GM12878 (cell line): ENCODE results near the gene DUSP7. TPM values are rescaled to one million over a fixed set of nuclear protein-coding genes. Genes with fewer than 3 reads are reported as not detected.

Source experiments
- ATAC-seq: fragments of 200-7000 bp; cut with Tn5 transposase; 3 replicates; pipeline ENCODE4 v1.9.1; 2020; ENCODE audit warnings: mild to moderate bottlenecking, moderate library complexity
- BruUV-seq: library from RNA; stranded (reverse); fragments of 400-500 nt; replicated peaks from 2 replicates; lab custom pipeline; 2021; lab: Mats Ljungman, UMichigan
- CTCF ChIA-PET: fragments of 300-600 bp; sonication (Branson Sonifier 250); formaldehyde crosslinking; extraction: SDS; loops from one replicate; lab custom pipeline; 2021; ENCODE audit warnings: inconsistent platforms; lab: Yijun Ruan, JAX
- POLR2A ChIA-PET: fragments of 350-600 bp; formaldehyde crosslinking; extraction: SDS; loops from one replicate; lab custom pipeline; 2021; ENCODE audit warnings: inconsistent platforms; lab: Charles Lee
- RAD21 ChIA-PET: fragments of 300-600 bp; sonication (Branson Sonifier 250); formaldehyde crosslinking; loops from one replicate; lab custom pipeline; 2023; ENCODE audit warnings: antibody characterized with exemption; ENCODE audit not compliant: unreplicated experiment; lab: Charles Lee
- SMC1A ChIA-PET: fragments of 300-600 bp; sonication (Branson Sonifier 250); formaldehyde crosslinking; loops from one replicate; lab custom pipeline; 2023; ENCODE audit not compliant: unreplicated experiment, uncharacterized antibody; lab: Charles Lee
- DNase-seq: peaks from one replicate; pipeline ENCODE4 v3.0.0-alpha.2; 2011; ENCODE audit warnings: low read depth, low spot score
- FAIRE-seq: peaks from 3 replicates; lab custom pipeline; 2011; peaks lifted over from hg19 to GRCh38; lab: Jason Lieb, UNC
- H2AFZ ChIP-seq: 2 replicates; pipeline ENCODE4 v1.6.0; 2011; ENCODE audit warnings: low read depth, low read length, control low read depth; ENCODE audit not compliant: control insufficient read depth
- H3K27ac ChIP-seq: 2 replicates; pipeline ENCODE4 v1.5.1; 2011; ENCODE audit warnings: control low read depth; ENCODE audit not compliant: control insufficient read depth, insufficient read depth
- H3K27me3 ChIP-seq, 2 experiments: replicated peaks in 1 of 2; 2 replicates each; pipeline versions ENCODE4 v1.6.0 to v1.6.1; 2011; ENCODE audit warnings: low read length in 1 of 2; ENCODE audit not compliant: control insufficient read depth in 2 of 2, insufficient read depth in 2 of 2
- H3K36me3 ChIP-seq, 2 experiments: 2 replicates each; pipeline ENCODE4 v1.5.1; 2011; ENCODE audit warnings: low read length in 1 of 2; ENCODE audit not compliant: control insufficient read depth in 2 of 2, insufficient read depth in 2 of 2
- H3K4me1 ChIP-seq: 2 replicates; pipeline ENCODE4 v1.6.1; 2011; ENCODE audit warnings: mild to moderate bottlenecking, low read length, moderate library complexity, mixed read lengths; ENCODE audit not compliant: control insufficient read depth, insufficient read depth
- H3K4me2 ChIP-seq: 2 replicates; pipeline ENCODE4 v1.6.0; 2011; ENCODE audit warnings: control low read depth; ENCODE audit not compliant: control insufficient read depth, insufficient read depth
- H3K4me3 ChIP-seq: fragments of 200-600 bp; sonication (generic); 2 replicates; pipeline ENCODE4 v1.5.1; 2016
- H3K79me2 ChIP-seq: 2 replicates; pipeline ENCODE4 v1.6.0; 2011; ENCODE audit warnings: low read length; ENCODE audit not compliant: control insufficient read depth, insufficient read depth
- H3K9ac ChIP-seq: 2 replicates; pipeline ENCODE4 v1.8.0; 2011; ENCODE audit warnings: low read length, control low read depth, mixed read lengths; ENCODE audit not compliant: control insufficient read depth, insufficient read depth
- H3K9me3 ChIP-seq: replicated peaks from 3 replicates; pipeline ENCODE4 v1.5.1; 2011; ENCODE audit warnings: mild to moderate bottlenecking, low read length; ENCODE audit not compliant: control insufficient read depth, insufficient read depth
- H4K20me1 ChIP-seq: 2 replicates; pipeline ENCODE4 v1.6.0; 2011; ENCODE audit not compliant: control insufficient read depth, insufficient read depth
- IKZF2 ChIP-seq, 2 experiments: fragments of 450-650 bp; IDR thresholded peaks; 2 replicates each; pipeline ENCODE4 v1.6.1; 2017; ENCODE audit warnings: mild to moderate bottlenecking in 2 of 2, moderate library complexity in 2 of 2
- MAX ChIP-seq: IDR thresholded peaks from 2 replicates; pipeline ENCODE4 v1.6.1; 2012; ENCODE audit warnings: low read depth, low read length, improper control_type of control experiment
- NBN ChIP-seq: fragments of 450-650 bp; IDR thresholded peaks from 2 replicates; pipeline ENCODE4 v1.6.1; 2016
- SMAD1 ChIP-seq: fragments of 450-650 bp; IDR thresholded peaks from 2 replicates; pipeline ENCODE4 v1.6.1; 2018; ENCODE audit warnings: mild to moderate bottlenecking, low read depth; ENCODE audit not compliant: partially characterized antibody
- ZBTB11 ChIP-seq: fragments of 450-650 bp; formaldehyde crosslinking; IDR thresholded peaks from 2 replicates; pipeline ENCODE4 v1.5.0; 2022; ENCODE audit warnings: mild to moderate bottlenecking, missing genetic modification characterization
- WGBS: methylation state at CpG from one replicate; pipeline ENCODE4 v1.1.6; 2016; ENCODE audit warnings: low lambda C conversion rate; ENCODE audit not compliant: insufficient replicate concordance, insufficient coverage; ENCODE audit errors: missing lambda C conversion rate; 5-methylcytosine and 5-hydroxymethylcytosine counted together
- in situ Hi-C: fragments of 300-500 bp; cut with MboI; formaldehyde crosslinking; loops from 9 replicates; pipeline ENCODE4 v1.14.3; 2018; ENCODE audit warnings: mixed read lengths
- intact Hi-C: fragments of 100-400 bp; cut with micrococcal nuclease; formaldehyde crosslinking; loops from one replicate; pipeline ENCODE4 v1.14.2; 2022; ENCODE audit not compliant: unreplicated experiment
- polyA plus RNA-seq, 11 experiments: library from polyadenylated mRNA; depleted of rRNA in 4 of 11; unstranded in 6 of 11; stranded (reverse) in 5 of 11; fragments of >200 nt; fragmentation: Nextera tagmentation in 4 of 11; fragmentation: Illumina TruSeq in 1 of 11; extraction: Ambion mirVana in 4 of 11; extraction: Trizol in 1 of 11; gene quantifications; 1 replicate in 1 of 11; 2 replicates in 10 of 11; pipeline versions ENCODE4 v1.2.1 to v1.2.3, GENCODE V29; 2011 to 2016; ENCODE audit warnings: inconsistent platforms in 2 of 11, missing spikeins in 2 of 11, low read depth in 1 of 11
- total RNA-seq, 4 experiments: library from RNA; depleted of rRNA in 3 of 4; stranded (reverse); fragments of >200 nt in 3 of 4; fragmentation: Illumina TruSeq in 1 of 4; extraction: Trizol in 1 of 4; gene quantifications; 2 replicates each; pipeline versions ENCODE4 v1.2.1 to v1.2.3, GENCODE V29; 2013 to 2021

DUSP7 gene
- total and polyA plus RNA-seq, 10 of the 15 experiments (the other 5 are each of a cell fraction or from before 2014, with no cell fraction given): 0.73 to 17.0 (median 7.9) TPM

- intact Hi-C loops (no loop called here), in situ Hi-C loops (loop anchor here (5.0 kb wide), 1 partner anchor 142 kb away; no protein-coding TSS in a partner anchor)
- H3K4me1 ChIP-seq: peaks cover 5% of the 10 kb centered on the region; the same call in 1 of the 2 replicates
- H3K27me3 ChIP-seq: no peaks in the 10 kb centered on the region; a peak in 2 of 4 replicates
- ATAC-seq: no peak
- no peak overlapping the region for H3K9ac ChIP-seq
- ChIA-PET POLR2A (interaction anchor here (1.2 kb wide), 1 partner anchor 58 kb away, joined by 3 read pairs; the partner anchor contains the start of gene RRP9), CTCF (interaction anchor here (2.9 to 10.6 kb wide), 6 partner anchors 56 to 339 kb away, joined by 11 to 334 read pairs (median 92); partner anchors contain the start of genes DUSP7, PARP3 and RRP9), SMC1A (interaction anchor here (1.8 to 7.7 kb wide), 5 partner anchors 36 to 144 kb away, joined by 6 to 179 read pairs (median 16); partner anchors contain the start of genes DUSP7, PARP3 and RRP9), RAD21 (interaction anchor here (2.5 to 8.5 kb wide), 4 partner anchors 37 to 146 kb away, joined by 15 to 165 read pairs (median 72); no protein-coding TSS in a partner anchor)
- no peak overlapping the region for H3K4me3 ChIP-seq
- no peaks in the 10 kb centered on the region for H4K20me1 ChIP-seq
- no peak overlapping the region for H3K27ac ChIP-seq
- H2AFZ ChIP-seq: no peak overlapping the region
- 18% methylated on average over 2 of the region's 2 CpGs for WGBS
- BruUV-seq: no TSS peak
- H3K4me2 ChIP-seq: no peak overlapping the region
- H3K79me2 ChIP-seq: peaks cover 9% of the 10 kb centered on the region
- FAIRE-seq: no peak
- H3K9me3 ChIP-seq: no peaks in the 10 kb centered on the region
- TF ChIP-seq NBN (no peak), IKZF2 (IDR thresholded peaks at IDR 0.05) (no peak), MAX (no peak), SMAD1 (no peak), ZBTB11 (no peak)
- peaks cover 0 to under 1% of the 10 kb centered on the region in 2 experiments; a peak in 1 of 4 replicates for H3K36me3 ChIP-seq
- no peak for DNase-seq
These were observed 56.5 kb downstream of the DUSP7 start for GRCh38 chr3:51999846-52000245.

Other genes with a start within 250 kb of the DUSP7 start
Only the 7 nearest of the 18 such genes appear.
- not detected in 2 replicates for gene GPR62, start 101.2 kb downstream of the DUSP7 start, total RNA-seq (2014; rRNA removed)
- gene GPR62, start 101.2 kb downstream of the DUSP7 start, total RNA-seq (2014; rRNA removed; fragmentation: Illumina TruSeq; extraction: Trizol): not detected in 2 replicates
- gene GPR62, start 101.2 kb downstream of the DUSP7 start, total RNA-seq (2021): not detected in 2 replicates
- gene GPR62, start 101.2 kb downstream of the DUSP7 start, polyA plus RNA-seq (2011; rRNA removed): not detected in 2 replicates
- gene GPR62, start 101.2 kb downstream of the DUSP7 start, polyA plus RNA-seq (2014; fragmentation: Illumina TruSeq; extraction: Trizol): not detected in 2 replicates
- not detected for gene GPR62, start 101.2 kb downstream of the DUSP7 start, polyA plus RNA-seq (2014; fragmentation: Nextera tagmentation; extraction: Ambion mirVana)
- gene GPR62, start 101.2 kb downstream of the DUSP7 start, polyA plus RNA-seq (2014; rRNA removed): not detected in 2 replicates
- not detected for gene GPR62, start 101.2 kb downstream of the DUSP7 start, polyA plus RNA-seq (2016; fragmentation: Nextera tagmentation; extraction: Ambion mirVana)
- 10.7 and 11.5 TPM in 2 replicates for gene PCBP4, start 89.1 kb downstream of the DUSP7 start, total RNA-seq (2014; rRNA removed)
- 4.2 and 4.7 TPM in 2 replicates for gene PCBP4, start 89.1 kb downstream of the DUSP7 start, total RNA-seq (2014; rRNA removed; fragmentation: Illumina TruSeq; extraction: Trizol)
- 13.3 and 14.5 TPM in 2 replicates for gene PCBP4, start 89.1 kb downstream of the DUSP7 start, total RNA-seq (2021)
- 2.7 and 4.2 TPM in 2 replicates for gene PCBP4, start 89.1 kb downstream of the DUSP7 start, polyA plus RNA-seq (2011; rRNA removed)
- 1.9 and 4.7 TPM in 2 replicates for gene PCBP4, start 89.1 kb downstream of the DUSP7 start, polyA plus RNA-seq (2014; fragmentation: Illumina TruSeq; extraction: Trizol)
- gene PCBP4, start 89.1 kb downstream of the DUSP7 start, polyA plus RNA-seq (2014; fragmentation: Nextera tagmentation; extraction: Ambion mirVana): under 1 TPM; 0.05 to 0.24 TPM
- gene PCBP4, start 89.1 kb downstream of the DUSP7 start, polyA plus RNA-seq (2014; rRNA removed): 13.4 and 15.3 TPM in 2 replicates
- gene PCBP4, start 89.1 kb downstream of the DUSP7 start, polyA plus RNA-seq (2016; fragmentation: Nextera tagmentation; extraction: Ambion mirVana): 1 to 10 TPM; 3.6 to 4.0 TPM
- gene ABHD14B, start 82.5 kb downstream of the DUSP7 start, total RNA-seq (2014; rRNA removed): 59.9 and 62.4 TPM in 2 replicates
- gene ABHD14B, start 82.5 kb downstream of the DUSP7 start, total RNA-seq (2014; rRNA removed; fragmentation: Illumina TruSeq; extraction: Trizol): 28.9 and 30.5 TPM in 2 replicates
- 58.3 and 58.8 TPM in 2 replicates for gene ABHD14B, start 82.5 kb downstream of the DUSP7 start, total RNA-seq (2021)
- gene ABHD14B, start 82.5 kb downstream of the DUSP7 start, polyA plus RNA-seq (2011; rRNA removed): 45.4 and 76.5 TPM in 2 replicates
- 35.9 and 51.1 TPM in 2 replicates for gene ABHD14B, start 82.5 kb downstream of the DUSP7 start, polyA plus RNA-seq (2014; fragmentation: Illumina TruSeq; extraction: Trizol)
- gene ABHD14B, start 82.5 kb downstream of the DUSP7 start, polyA plus RNA-seq (2014; fragmentation: Nextera tagmentation; extraction: Ambion mirVana): 10 to 100 TPM in 1 of 2 experiments, 1 to 10 TPM in 1; 7.8 to 14.2 TPM
- gene ABHD14B, start 82.5 kb downstream of the DUSP7 start, polyA plus RNA-seq (2014; rRNA removed): 73.0 and 80.4 TPM in 2 replicates
- 10 to 100 TPM; 47.2 to 50.9 TPM for gene ABHD14B, start 82.5 kb downstream of the DUSP7 start, polyA plus RNA-seq (2016; fragmentation: Nextera tagmentation; extraction: Ambion mirVana)
- 12.2 and 13.1 TPM in 2 replicates for gene ABHD14A, start 81.5 kb downstream of the DUSP7 start, total RNA-seq (2014; rRNA removed)
- 5.0 and 5.9 TPM in 2 replicates for gene ABHD14A, start 81.5 kb downstream of the DUSP7 start, total RNA-seq (2014; rRNA removed; fragmentation: Illumina TruSeq; extraction: Trizol)
- gene ABHD14A, start 81.5 kb downstream of the DUSP7 start, total RNA-seq (2021): 9.3 and 12.2 TPM in 2 replicates
- 4.9 and 6.5 TPM in 2 replicates for gene ABHD14A, start 81.5 kb downstream of the DUSP7 start, polyA plus RNA-seq (2011; rRNA removed)
- gene ABHD14A, start 81.5 kb downstream of the DUSP7 start, polyA plus RNA-seq (2014; fragmentation: Illumina TruSeq; extraction: Trizol): 2.4 and 5.6 TPM in 2 replicates
- gene ABHD14A, start 81.5 kb downstream of the DUSP7 start, polyA plus RNA-seq (2014; fragmentation: Nextera tagmentation; extraction: Ambion mirVana): 1 to 10 TPM; 1.2 to 2.2 TPM
- gene ABHD14A, start 81.5 kb downstream of the DUSP7 start, polyA plus RNA-seq (2014; rRNA removed): 12.6 and 12.9 TPM in 2 replicates
- 10 to 100 TPM; 22.4 to 27.0 TPM for gene ABHD14A, start 81.5 kb downstream of the DUSP7 start, polyA plus RNA-seq (2016; fragmentation: Nextera tagmentation; extraction: Ambion mirVana)
- 28.9 and 35.1 TPM in 2 replicates for gene ACY1, start 73.0 kb downstream of the DUSP7 start, total RNA-seq (2014; rRNA removed)
- gene ACY1, start 73.0 kb downstream of the DUSP7 start, total RNA-seq (2014; rRNA removed; fragmentation: Illumina TruSeq; extraction: Trizol): 19.0 and 22.3 TPM in 2 replicates
- 27.4 and 33.5 TPM in 2 replicates for gene ACY1, start 73.0 kb downstream of the DUSP7 start, total RNA-seq (2021)
- 12.5 and 18.5 TPM in 2 replicates for gene ACY1, start 73.0 kb downstream of the DUSP7 start, polyA plus RNA-seq (2011; rRNA removed)
- gene ACY1, start 73.0 kb downstream of the DUSP7 start, polyA plus RNA-seq (2014; fragmentation: Illumina TruSeq; extraction: Trizol): 6.4 and 18.8 TPM in 2 replicates
- gene ACY1, start 73.0 kb downstream of the DUSP7 start, polyA plus RNA-seq (2014; fragmentation: Nextera tagmentation; extraction: Ambion mirVana): 10 to 100 TPM; 19.8 to 28.2 TPM
- 31.3 and 42.2 TPM in 2 replicates for gene ACY1, start 73.0 kb downstream of the DUSP7 start, polyA plus RNA-seq (2014; rRNA removed)
- gene ACY1, start 73.0 kb downstream of the DUSP7 start, polyA plus RNA-seq (2016; fragmentation: Nextera tagmentation; extraction: Ambion mirVana): 10 to 100 TPM; 32.0 to 37.0 TPM
- 1,707 and 1,708 TPM in 2 replicates for gene RPL29, start 60.7 kb downstream of the DUSP7 start, total RNA-seq (2014; rRNA removed)
- gene RPL29, start 60.7 kb downstream of the DUSP7 start, total RNA-seq (2014; rRNA removed; fragmentation: Illumina TruSeq; extraction: Trizol): 2,030 and 2,061 TPM in 2 replicates
- 1,814 and 1,873 TPM in 2 replicates for gene RPL29, start 60.7 kb downstream of the DUSP7 start, total RNA-seq (2021)
- gene RPL29, start 60.7 kb downstream of the DUSP7 start, polyA plus RNA-seq (2011; rRNA removed): 1,274 and 1,606 TPM in 2 replicates
- 1,724 and 2,477 TPM in 2 replicates for gene RPL29, start 60.7 kb downstream of the DUSP7 start, polyA plus RNA-seq (2014; fragmentation: Illumina TruSeq; extraction: Trizol)
- 1,000 to 10,000 TPM; 1,053 to 1,085 TPM for gene RPL29, start 60.7 kb downstream of the DUSP7 start, polyA plus RNA-seq (2014; fragmentation: Nextera tagmentation; extraction: Ambion mirVana)
- gene RPL29, start 60.7 kb downstream of the DUSP7 start, polyA plus RNA-seq (2014; rRNA removed): 2,075 and 2,190 TPM in 2 replicates
- gene RPL29, start 60.7 kb downstream of the DUSP7 start, polyA plus RNA-seq (2016; fragmentation: Nextera tagmentation; extraction: Ambion mirVana): 1,000 to 10,000 TPM; 1,397 to 1,403 TPM
- 29.8 and 30.0 TPM in 2 replicates for gene POC1A, start 97.9 kb upstream of the DUSP7 start, total RNA-seq (2014; rRNA removed)
- 14.6 and 15.6 TPM in 2 replicates for gene POC1A, start 97.9 kb upstream of the DUSP7 start, total RNA-seq (2014; rRNA removed; fragmentation: Illumina TruSeq; extraction: Trizol)
- gene POC1A, start 97.9 kb upstream of the DUSP7 start, total RNA-seq (2021): 22.9 and 23.4 TPM in 2 replicates
- gene POC1A, start 97.9 kb upstream of the DUSP7 start, polyA plus RNA-seq (2011; rRNA removed): 13.6 and 19.7 TPM in 2 replicates
- 16.4 and 24.1 TPM in 2 replicates for gene POC1A, start 97.9 kb upstream of the DUSP7 start, polyA plus RNA-seq (2014; fragmentation: Illumina TruSeq; extraction: Trizol)
- gene POC1A, start 97.9 kb upstream of the DUSP7 start, polyA plus RNA-seq (2014; fragmentation: Nextera tagmentation; extraction: Ambion mirVana): 10 to 100 TPM in 1 of 2 experiments, 1 to 10 TPM in 1; 8.5 to 13.0 TPM
- 26.5 and 27.2 TPM in 2 replicates for gene POC1A, start 97.9 kb upstream of the DUSP7 start, polyA plus RNA-seq (2014; rRNA removed)
- gene POC1A, start 97.9 kb upstream of the DUSP7 start, polyA plus RNA-seq (2016; fragmentation: Nextera tagmentation; extraction: Ambion mirVana): 10 to 100 TPM; 42.3 to 49.8 TPM